Measurements from ENCODE around the gene LIN7B. TPM values are rescaled to one million over a fixed set of nuclear protein-coding genes. Genes with fewer than 3 reads are reported as not detected.

Gene LIN7B
- total and polyA plus RNA-seq, 9 of the 15 experiments (the other 6 are each of a cell fraction or from before 2014, with no cell fraction given): 0.89 to 15.7 (median 4.0) TPM

- TF ChIP-seq, protein P1, sequence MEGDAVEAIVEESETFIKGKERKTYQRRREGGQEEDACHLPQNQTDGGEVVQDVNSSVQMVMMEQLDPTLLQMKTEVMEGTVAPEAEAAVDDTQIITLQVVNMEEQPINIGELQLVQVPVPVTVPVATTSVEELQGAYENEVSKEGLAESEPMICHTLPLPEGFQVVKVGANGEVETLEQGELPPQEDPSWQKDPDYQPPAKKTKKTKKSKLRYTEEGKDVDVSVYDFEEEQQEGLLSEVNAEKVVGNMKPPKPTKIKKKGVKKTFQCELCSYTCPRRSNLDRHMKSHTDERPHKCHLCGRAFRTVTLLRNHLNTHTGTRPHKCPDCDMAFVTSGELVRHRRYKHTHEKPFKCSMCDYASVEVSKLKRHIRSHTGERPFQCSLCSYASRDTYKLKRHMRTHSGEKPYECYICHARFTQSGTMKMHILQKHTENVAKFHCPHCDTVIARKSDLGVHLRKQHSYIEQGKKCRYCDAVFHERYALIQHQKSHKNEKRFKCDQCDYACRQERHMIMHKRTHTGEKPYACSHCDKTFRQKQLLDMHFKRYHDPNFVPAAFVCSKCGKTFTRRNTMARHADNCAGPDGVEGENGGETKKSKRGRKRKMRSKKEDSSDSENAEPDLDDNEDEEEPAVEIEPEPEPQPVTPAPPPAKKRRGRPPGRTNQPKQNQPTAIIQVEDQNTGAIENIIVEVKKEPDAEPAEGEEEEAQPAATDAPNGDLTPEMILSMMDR (IDR thresholded peaks at IDR 0.05 in 2 of 3, conservative IDR thresholded peaks at IDR 0.05 in 1 of 3; ENCODE audit: insufficient read depth in 2 of 3, low read depth in 1 of 3, low read length in 3 of 3): no peak
- TF ChIP-seq, protein P2, sequence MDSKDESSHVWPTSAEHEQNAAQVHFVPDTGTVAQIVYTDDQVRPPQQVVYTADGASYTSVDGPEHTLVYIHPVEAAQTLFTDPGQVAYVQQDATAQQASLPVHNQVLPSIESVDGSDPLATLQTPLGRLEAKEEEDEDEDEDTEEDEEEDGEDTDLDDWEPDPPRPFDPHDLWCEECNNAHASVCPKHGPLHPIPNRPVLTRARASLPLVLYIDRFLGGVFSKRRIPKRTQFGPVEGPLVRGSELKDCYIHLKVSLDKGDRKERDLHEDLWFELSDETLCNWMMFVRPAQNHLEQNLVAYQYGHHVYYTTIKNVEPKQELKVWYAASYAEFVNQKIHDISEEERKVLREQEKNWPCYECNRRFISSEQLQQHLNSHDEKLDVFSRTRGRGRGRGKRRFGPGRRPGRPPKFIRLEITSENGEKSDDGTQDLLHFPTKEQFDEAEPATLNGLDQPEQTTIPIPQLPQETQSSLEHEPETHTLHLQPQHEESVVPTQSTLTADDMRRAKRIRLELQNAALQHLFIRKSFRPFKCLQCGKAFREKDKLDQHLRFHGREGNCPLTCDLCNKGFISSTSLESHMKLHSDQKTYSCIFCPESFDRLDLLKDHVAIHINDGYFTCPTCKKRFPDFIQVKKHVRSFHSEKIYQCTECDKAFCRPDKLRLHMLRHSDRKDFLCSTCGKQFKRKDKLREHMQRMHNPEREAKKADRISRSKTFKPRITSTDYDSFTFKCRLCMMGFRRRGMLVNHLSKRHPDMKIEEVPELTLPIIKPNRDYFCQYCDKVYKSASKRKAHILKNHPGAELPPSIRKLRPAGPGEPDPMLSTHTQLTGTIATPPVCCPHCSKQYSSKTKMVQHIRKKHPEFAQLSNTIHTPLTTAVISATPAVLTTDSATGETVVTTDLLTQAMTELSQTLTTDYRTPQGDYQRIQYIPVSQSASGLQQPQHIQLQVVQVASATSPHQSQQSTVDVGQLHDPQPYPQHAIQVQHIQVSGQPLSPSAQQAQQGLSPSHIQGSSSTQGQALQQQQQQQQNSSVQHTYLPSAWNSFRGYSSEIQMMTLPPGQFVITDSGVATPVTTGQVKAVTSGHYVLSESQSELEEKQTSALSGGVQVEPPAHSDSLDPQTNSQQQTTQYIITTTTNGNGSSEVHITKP (IDR thresholded peaks at IDR 0.05; ENCODE audit: partially characterized antibody): peak; percentile 82
- TF ChIP-seq MAZ (CRISPR knock-in tag; conservative IDR thresholded peaks at IDR 0.05 in 1 of 2, IDR thresholded peaks at IDR 0.05 in 1 of 2) (no peak), NONO (IDR thresholded peaks at IDR 0.05; ENCODE audit: low read depth in 2 of 2, low read length in 1 of 2) (no peak), ZBTB40 (IDR thresholded peaks at IDR 0.05) (no peak), ZBTB40 (CRISPR knock-in tag; IDR thresholded peaks at IDR 0.05) (no peak)
These were observed 18.9 kb downstream of the LIN7B start (continued) for GRCh38 chr19:49132974-49133609.
